Activated T-helper 1 cell treated with anti-CD3 and anti-CD28 coated beads, Interleukin-2, amount 50 U/mL, for 16 hours (primary cell): Measurements from ENCODE around the gene TBC1D2B.
"Not testable (repeated sequence)": the region's sequence is repeated elsewhere in the genome, so short reads cannot be mapped to it uniquely, and the experiment has no call there.

ENCODE experiments used
- DNase-seq, 2 donors: peaks; one replicate each; pipeline ENCODE4 v3.0.0-alpha.2; 2020; ENCODE audit warnings: low read depth in 1 of 2, low spot score in 1 of 2

Gene TBC1D2B

DNA sequence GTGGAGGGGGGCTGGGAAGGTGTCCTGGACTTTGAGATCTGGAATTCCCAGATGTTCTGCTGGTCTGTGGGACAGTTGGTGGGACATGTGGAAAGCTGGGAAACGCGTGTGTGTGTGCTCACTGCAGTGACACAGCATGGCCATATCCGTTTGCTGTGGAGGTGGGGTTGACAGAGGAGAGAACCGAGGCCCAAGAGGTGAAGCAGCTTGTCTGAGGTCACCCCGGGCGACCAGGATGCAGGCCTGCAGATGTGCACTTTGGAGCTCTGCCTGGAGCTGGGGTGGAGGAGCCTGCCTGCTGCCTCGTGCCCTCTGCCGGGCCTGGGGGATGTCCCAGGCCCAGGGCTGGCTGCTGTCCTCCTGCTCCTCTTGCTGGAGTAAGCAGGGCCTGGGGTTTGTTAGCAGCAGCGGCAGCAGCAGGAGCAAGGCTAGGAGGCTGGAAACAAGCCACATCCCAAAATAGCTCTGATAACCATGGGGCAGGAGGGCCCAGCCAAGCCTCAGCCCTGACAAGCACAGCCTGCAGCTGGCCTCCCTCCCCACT lies 85.8 kb downstream of the TBC1D2B start:
- DNase-seq: not testable (repeated sequence)

DNA sequence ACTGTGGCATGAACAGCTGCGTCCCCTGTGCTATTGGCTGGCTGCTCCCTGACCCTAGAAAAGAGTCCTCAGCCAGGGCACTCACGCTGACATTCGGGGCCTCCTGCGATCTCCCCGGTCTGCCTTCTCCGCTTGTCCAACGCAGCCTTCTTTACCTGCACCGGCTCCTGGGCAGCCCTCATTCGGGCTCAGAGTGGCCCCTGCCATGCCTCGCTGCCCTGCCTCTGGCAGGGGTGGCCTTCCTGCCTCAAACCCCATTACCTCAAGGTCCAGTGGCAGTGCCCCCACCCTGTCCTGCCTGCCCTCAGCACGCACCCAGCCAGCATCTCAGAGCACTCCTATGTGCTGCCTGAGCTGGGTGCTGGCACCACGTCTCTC lies 86.5 kb downstream of the TBC1D2B start:
- no peak for DNase-seq

DNA sequence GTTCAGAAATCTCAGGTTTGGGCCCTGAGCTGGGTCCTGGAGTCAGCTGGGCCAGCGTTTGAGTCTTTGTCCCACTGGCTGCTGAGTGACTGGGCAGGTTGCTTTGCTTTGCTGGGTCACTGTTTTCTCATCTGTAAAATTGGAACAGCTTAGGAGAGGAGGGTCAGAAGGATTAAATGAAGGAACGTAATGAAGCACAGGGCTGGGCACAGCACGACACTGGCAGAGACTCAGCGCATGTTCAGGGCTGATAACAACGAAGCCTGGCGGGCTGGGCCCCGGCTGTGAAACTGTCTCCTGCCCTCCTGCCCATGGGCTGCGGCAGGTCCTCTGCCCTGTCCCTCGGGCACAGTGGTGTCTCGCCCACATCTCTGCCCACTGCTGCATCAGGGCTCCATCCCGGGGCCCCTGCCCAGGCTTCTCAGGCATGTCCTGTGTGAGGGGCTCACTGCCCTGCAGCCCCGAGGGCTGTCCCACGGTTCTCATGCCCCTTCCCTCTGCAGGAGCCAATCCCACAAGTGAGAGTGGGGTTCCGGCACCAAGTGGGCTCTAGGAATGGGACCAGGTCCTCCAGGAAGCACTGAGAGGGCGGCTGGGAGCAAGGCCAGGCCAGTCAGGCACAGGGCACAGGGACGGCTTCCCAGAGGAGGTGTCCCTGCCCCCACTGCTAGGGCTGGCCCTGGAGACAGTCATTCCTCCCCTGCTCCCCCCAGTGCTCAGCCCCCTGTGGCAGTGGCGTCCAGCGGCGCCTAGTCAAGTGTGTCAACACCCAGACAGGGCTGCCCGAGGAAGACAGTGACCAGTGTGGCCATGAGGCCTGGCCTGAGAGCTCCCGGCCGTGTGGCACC lies 88.0 kb downstream of the TBC1D2B start:
- DNase-seq: no peak

DNA sequence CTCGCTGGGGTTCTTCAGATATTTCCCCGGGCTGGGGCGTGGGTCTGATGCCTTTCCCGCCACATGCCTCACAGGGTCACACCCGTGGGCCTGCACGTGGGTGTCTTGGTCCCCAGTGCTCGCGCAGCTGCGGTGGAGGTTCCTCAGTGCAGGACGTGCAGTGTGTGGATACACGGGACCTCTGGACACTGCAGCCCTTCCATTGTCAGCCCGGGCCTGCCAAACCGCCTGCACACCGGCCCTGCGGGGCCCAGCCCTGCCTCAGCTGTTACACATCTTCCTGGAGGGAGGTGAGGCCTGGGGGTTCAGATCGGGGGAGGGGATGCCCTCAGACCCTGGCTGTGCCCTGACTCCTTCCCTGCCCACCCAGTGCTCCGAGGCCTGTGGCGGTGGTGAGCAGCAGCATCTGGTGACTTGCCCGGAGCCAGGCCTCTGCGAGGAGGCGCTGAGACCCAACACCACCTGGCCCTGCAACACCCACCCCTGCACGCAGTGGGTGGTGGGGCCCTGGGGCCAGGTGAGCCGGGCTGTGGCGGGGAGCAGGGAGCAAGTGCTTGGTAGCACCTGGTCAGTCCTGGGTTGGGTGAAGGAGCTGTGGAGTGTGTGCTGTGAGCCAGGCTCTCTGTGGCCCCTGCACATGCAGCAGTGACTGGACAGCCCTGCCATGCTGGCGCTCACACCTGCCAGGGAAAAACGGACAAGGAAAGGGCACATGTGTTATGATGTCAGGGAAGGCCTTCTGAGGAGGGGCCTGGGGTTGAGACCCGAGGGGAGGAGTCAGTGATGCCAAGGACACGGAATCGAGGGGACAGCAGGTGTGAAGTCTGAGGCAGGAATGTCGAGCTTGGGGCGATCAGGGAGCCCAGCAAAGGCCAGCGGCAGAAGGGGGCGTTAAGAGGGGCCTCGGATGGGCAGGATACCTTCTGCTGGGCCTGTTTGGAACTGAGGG lies 88.9 kb downstream of the TBC1D2B start:
- no peak for DNase-seq

DNA sequence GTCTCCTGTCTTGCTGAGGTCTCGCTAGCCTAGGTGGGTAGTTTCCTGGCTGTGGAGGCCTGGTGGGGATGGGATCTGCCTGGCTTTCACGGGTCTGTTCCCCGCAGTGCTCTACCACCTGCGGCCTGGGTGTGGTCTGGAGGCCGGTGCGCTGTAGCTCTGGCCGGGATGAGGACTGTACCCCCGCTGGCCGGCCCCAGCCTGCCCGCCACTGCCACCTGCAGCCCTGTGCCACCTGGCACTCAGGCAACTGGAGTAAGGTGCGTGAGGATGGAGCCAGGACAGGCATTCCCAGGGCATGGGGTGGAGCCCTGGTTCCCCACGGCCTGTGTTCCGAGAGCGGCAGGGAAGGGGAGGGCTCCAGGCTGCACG lies 89.8 kb downstream of the TBC1D2B start:
- not testable (repeated sequence) for DNase-seq

DNA sequence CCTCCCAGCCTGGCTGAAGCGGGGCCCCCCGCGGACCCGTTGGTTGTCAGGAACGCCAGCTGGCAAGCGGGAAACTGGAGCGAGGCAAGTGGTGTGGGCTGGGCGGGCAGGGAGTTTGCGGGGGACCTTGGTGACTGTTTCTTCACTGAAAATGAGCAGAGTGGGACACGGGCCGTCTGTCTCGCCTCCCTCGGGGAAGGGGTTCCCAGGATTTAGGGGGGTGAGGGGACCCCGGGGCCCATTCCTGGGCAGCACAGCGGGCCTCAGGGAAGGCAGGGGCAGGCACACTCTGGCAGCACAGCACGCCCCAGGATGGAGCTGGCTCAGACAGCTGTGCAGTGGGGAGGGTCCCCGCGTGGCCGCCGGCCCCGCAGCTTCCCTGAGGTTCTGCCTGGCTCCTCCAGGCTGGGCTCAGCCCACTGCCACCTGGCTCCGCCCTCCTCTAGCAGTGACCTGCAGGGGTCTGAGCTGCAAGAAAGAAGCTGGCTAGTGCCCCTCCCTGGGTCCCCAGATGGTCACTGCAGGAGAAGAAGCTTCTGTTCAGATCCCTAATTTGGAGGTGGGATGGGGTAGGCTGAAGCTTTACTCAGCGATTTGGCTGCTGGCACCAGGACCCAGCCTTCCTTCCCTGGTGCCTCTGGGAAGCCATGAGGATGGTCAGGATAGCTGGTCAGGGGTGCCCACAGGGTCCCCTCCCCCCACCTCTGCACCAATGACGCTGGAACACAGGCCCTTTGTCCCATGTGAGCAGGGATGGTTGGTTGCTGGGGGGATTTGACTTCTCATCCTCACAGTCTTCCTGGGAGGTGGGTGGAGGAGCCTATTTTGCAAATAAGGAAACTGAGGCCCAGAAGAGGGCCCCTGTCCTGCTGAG lies 90.4 kb downstream of the TBC1D2B start:
- DNase-seq: no peak

DNA sequence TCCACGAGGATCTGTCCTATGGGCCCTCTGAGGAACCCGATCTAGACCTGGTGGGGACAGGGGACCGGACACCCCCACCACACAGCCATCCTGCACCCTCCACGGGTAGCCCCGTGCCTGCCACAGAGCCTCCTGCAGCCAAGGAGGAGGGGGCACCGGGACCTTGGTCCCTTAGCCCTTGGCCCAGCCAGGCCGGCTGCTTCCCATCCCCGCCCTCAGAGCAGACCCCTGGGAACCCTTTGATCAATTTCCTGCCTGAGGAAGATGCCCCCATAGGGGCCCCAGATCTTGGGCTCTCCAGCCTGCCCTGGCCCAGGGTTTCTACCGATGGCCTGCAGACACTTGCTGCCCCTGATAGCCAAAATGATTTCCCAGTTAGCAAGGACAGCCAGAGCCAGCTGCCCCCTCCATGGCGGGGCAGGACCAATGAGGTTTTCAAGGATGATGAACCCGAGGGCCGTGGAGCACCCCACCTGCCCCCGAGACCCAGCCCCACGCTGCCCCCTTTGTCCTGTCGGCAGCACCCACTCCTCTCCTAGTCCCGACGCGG lies 91.5 kb downstream of the TBC1D2B start:
- DNase-seq: no peak

DNA sequence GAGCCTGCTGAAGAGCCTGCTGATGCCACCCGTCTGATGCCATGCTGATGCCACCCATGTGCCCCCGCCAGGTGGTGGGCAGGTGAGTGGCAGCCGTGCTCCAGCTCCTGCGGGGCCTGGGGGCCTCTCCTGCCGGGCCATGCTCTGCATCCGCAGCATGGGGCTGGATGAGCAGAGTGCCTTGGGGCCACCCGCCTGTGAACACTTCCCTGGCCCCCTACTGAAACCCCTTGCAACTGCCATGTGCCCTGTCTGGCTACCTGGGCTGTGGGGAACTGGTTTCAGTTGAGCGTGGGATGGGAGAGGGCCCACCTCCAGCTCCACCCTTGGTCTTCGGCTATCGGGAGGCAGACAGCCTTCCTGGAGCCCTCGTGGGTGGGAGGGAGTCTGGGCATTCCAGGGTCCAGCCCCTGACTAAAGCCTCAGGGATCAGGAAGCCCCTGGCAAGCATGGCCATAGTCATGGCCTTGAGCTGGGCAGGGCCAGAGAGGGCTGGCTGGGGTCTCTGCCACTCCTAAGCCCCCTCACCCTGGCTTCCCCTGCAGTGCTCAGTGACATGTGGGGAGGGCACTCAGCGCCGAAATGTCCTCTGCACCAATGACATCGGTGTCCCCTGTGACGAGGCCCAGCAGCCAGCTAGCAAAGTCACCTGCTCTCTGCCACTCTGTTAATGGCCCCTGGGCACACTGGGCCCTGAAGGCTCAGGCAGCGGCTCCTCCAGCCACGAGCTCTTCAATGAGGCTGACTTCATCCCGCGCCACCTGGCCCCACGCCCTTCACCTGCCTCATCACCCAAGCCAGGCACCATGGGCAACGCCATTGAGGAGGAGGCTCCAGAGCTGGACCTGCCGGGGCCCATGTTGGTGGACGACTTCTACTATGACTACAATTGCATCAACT lies 92.2 kb downstream of the TBC1D2B start:
- DNase-seq: no peak

DNA sequence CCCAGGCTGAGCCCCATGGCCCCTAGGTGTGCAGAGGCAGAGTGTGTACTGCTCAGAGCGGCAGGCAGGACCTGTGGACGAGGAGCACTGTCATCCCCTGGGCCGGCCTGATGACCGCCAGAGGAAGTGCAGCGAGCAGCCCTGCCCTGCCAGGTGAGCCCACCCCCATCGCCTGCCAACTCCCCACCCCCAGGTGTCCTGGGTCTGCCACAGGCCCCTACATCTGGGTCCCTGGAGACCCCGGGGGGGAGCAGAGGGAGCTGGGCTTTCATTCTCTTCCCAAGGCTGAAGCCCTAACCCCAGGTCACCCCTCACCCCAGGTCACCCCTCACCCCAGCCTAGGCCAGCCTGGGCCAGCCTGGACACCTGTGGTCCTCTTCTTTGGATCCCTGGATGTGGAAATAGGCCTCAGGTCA lies 93.1 kb downstream of the TBC1D2B start:
- no peak for DNase-seq

DNA sequence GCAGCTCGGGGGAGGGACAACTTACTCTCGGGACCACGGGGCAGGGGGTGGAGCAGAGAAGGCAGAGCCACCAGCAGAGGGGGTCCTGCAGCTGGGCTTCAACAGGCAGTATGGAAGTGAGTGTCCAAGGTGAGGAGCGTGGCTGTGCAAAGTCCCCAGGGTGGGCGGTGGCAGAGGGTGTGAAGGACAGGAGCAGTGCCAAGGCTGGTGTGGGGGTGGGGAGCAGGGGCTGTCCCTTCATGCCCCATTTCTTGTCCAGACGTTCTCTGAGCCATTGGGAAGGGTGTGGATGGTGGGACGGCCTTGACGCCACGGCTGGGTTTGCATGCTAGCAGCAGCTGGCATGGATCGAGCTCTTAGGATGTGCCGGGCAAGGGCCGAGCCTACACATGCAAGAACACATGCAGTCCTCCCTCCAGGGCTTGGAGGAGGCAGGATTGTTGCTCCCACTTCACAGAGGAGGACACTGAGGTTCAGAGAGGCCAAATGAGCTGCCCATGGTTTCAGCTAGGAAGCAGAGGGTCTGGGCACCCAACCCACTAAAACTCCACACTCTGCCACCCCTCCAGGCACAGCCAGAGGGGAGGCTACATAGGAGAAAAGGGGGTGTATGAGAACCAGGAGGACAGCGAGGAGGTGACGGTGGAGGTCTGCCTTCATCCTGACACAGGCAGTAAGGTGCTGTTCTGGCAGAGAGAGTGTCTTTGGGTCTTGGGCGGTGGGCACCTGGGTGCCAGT lies 93.6 kb downstream of the TBC1D2B start:
- no peak for DNase-seq

DNA sequence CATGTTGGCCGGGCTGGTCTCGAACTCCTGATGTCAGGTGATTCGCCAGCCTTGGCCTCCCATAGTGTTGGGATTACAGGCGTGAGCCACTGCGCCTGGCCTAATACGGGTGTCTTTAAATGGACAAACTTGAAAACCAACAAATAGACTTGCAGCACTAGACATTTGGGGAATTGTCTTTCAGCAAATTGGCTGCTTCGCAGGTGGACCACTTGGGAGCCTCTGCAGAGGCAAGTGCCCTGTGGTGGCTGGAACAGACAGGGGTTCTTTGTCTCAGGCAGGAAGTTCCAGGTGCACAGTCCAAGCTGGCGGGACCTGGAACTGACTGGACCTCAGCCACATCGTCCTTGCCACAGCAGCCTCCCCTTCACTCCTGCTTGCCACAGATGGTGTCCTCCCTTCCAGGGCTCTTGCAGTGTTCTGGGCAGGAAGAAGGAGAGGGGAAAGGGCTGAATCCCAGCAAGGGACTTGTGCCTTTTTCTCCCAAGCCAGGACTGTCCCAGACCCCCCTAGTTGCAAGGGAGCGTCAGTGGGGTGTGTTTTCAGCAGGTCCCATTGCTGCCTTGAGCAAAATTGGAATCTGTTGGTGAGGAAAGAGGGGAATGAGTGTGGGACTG lies 94.3 kb downstream of the TBC1D2B start:
- no peak for DNase-seq

DNA sequence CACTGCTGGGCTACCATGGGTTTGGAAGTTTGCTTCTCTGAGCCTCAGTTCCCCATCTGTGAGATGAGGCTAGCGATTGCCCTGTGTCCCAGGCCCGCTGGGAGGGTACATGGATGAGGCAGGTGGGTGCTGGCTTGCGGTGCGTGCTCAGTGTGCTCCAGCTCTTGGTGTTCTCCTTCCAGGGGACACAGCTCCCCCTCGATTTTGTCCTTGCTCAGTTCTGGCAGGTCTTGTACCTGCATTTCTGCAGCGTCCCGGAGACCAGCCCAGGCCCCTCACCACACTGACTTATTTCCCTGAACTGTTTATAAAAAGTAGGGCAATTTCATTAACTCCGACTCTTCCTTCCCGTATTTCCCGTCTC lies 95.4 kb downstream of the TBC1D2B start:
- DNase-seq: no peak

DNA sequence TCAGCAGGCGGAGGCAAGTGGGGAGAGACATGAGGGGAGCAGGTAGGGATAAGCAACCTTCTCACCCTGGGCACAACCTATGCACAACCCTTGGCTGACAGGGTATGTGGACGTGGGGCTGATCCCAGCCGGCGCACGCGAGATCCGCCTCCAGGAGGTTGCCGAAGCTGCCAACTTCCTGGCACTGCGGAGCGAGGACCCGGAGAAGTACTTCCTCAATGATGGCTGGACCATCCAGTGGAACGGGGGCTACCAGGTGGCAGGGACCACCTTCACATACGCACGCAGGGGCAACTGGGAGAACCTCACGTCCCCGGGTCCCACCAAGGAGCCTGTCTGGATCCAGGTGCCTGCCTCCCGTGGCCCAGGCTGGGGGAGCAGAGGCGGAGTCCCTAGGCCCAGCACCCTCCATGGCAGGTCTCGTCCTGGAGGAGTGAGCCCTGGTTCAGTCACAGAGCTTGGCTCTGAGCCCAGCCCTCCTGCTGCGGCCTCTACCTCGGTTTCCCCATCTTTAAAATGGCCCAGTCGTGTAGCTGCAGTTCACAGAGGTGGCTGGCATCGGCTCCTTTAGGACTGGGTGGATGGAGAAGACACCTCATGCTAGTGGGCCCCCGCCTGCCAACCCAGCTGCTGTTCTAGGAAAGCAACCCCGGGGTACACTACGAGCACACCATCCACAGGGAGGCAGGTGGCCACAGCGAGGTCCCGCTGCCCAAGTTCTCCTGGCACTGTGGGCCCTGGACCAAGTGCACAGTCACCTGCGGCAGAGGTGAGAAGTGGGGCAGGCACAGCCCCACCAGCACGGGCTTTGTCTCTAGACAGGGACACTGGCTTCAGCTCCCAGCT lies 96.0 kb downstream of the TBC1D2B start:
- no peak for DNase-seq

DNA sequence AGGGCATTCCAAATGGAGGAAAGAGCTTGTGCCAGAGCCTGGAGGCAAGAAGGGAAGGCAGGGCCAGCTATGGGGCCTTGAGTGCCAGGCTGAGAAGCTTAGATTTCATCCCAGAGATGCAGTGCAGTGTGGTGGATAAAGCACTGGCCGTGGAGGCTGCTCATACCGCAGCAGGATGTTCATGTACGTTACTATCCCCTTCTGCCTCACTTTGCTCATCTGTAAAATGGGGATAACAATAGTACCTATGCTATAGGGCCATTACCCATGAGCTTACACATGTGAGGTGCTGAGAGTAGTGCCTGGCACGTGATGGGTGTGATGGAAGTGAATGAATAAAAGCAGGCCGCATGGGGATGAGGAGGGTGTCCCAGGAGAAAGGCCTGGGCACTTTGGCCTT lies 96.8 kb downstream of the TBC1D2B start:
- not testable (repeated sequence) for DNase-seq

DNA sequence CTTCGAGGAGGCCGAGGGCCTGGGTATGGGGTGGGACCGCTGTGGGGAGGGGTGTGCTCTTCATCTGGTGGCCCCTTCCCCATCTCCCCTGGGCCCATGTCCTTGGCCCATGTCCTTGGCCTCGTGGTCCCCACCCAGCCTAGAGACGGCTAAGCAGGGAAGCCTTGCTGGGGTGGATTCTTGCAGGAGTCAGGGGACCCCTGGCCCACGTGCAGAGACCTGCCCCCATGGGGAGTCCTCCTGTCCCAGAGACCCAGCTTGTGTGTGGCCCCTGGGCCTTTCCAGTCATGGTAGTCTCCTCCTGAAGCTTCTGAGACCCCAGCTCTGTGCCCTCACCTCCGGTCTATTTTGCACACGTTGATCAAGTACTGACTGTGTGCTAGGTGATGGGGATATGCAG lies 97.4 kb downstream of the TBC1D2B start:
- no peak for DNase-seq

DNA sequence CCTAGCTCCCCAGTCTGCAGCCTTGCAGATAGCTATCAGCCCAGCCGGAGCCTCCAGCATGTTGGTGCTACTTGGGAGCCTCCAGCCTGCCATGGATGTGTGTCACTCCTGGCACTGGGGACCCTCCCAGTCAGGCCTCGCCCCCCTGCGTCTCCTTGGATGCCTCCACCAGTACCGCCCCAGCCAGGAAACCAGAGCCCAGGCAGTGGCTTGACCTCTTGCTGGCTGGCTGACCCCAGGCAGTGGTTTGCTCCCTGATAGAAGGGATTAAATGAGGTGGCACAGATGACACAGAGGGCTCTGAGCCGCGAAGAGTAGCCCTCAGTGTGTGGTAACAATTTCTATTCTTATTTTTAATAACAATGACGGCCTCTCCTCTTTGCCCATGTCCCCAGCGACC lies 98.4 kb downstream of the TBC1D2B start:
- not testable (repeated sequence) for DNase-seq

DNA sequence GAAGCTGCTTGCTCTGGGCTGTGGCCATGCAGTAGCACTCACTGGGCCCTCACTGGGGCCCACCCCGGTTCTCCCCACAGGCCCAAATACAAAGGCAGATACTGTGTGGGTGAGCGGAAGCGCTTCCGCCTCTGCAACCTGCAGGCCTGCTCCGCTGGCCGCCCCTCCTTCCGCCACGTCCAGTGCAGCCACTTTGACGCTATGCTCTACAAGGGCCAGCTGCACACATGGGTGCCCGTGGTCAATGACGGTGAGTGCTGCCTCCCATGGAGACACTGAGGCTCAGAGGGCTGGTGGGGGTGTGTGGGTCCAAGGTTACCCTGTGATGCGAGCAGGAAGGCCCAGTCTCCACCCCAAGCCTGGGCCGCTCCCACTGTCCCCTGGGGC lies 98.8 kb downstream of the TBC1D2B start:
- not testable (repeated sequence) for DNase-seq
